Measurements from ENCODE around the gene LOXL1.

LOXL1 gene

GRCh38 chr15:73899197-73900094 lies 26.8 kb upstream of the LOXL1 start:
- no peak for ATAC-seq

- no peak for ATAC-seq
These were observed 26.1 kb upstream of the LOXL1 start for GRCh38 chr15:73900095-73900712.

- no peak for ATAC-seq
These were observed 25.0 kb upstream of the LOXL1 start for GRCh38 chr15:73901126-73901810.

- ATAC-seq: no peak
These were observed 23.9 kb upstream of the LOXL1 start for GRCh38 chr15:73902121-73903020.

- no peak for ATAC-seq
These were observed 22.0 kb upstream of the LOXL1 start for GRCh38 chr15:73904026-73904815.

GRCh38 chr15:73905225-73905827 lies 20.9 kb upstream of the LOXL1 start:
- no peak for ATAC-seq

- ATAC-seq: no peak
These were observed 19.8 kb upstream of the LOXL1 start for GRCh38 chr15:73906346-73907034.

GRCh38 chr15:73907035-73907408 lies 19.2 kb upstream of the LOXL1 start:
- ATAC-seq: no peak

- ATAC-seq: peak; percentile 89 to 97
These were observed 18.0 kb upstream of the LOXL1 start for GRCh38 chr15:73908030-73908821.

- no peak for ATAC-seq
These were observed 17.5 kb upstream of the LOXL1 start for GRCh38 chr15:73908822-73909122.

GRCh38 chr15:73909651-73910050 lies 16.6 kb upstream of the LOXL1 start:
- no peak for ATAC-seq

- ATAC-seq: no peak
These were observed 15.5 kb upstream of the LOXL1 start for GRCh38 chr15:73910522-73911303.

- no peak for ATAC-seq
These were observed 14.1 kb upstream of the LOXL1 start for GRCh38 chr15:73912030-73912596.

- no peak for ATAC-seq
These were observed 12.1 kb upstream of the LOXL1 start for GRCh38 chr15:73914145-73914544.

GRCh38 chr15:73915082-73915481 lies 11.2 kb upstream of the LOXL1 start:
- no peak for ATAC-seq

- ATAC-seq: no peak
These were observed 7.5 kb upstream of the LOXL1 start for GRCh38 chr15:73918784-73919183.

- ATAC-seq: no peak
These were observed 6.6 kb upstream of the LOXL1 start for GRCh38 chr15:73919706-73920105.

GRCh38 chr15:73921254-73921925 lies 4.9 kb upstream of the LOXL1 start:
- peak; percentile 15 to 32 for ATAC-seq
